ENCODE data around the gene ZNF862.
"Not testable (repeated sequence)": the region's sequence is repeated elsewhere in the genome, so short reads cannot be mapped to it uniquely, and the experiment has no call there.

ZNF862 gene

GRCh38 chr7:149885191-149886017 lies 47.2 kb downstream of the ZNF862 start:
- no peak for TF ChIP-seq CTCF (IDR thresholded peaks at IDR 0.05; ENCODE audit: borderline replicate concordance, insufficient read depth, low read depth, low read length)
- no peak overlapping the region for H3K4me3 ChIP-seq (ENCODE audit: low read depth, low read length)

- H3K4me3 ChIP-seq (ENCODE audit: low read depth, low read length): no peak overlapping the region
- TF ChIP-seq CTCF (IDR thresholded peaks at IDR 0.05; ENCODE audit: borderline replicate concordance, insufficient read depth, low read depth, low read length): no peak
Observed at GRCh38 chr7:149886018-149886415, 47.8 kb downstream of the ZNF862 start.

- TF ChIP-seq CTCF (IDR thresholded peaks at IDR 0.05; ENCODE audit: borderline replicate concordance, insufficient read depth, low read depth, low read length): no peak
- H3K4me3 ChIP-seq (ENCODE audit: low read depth, low read length): no peak overlapping the region
Observed at GRCh38 chr7:149887311-149887710, 49.1 kb downstream of the ZNF862 start.

- H3K4me3 ChIP-seq (ENCODE audit: low read depth, low read length): not testable (repeated sequence)
Observed at GRCh38 chr7:149890715-149891114, 52.5 kb downstream of the ZNF862 start.

GRCh38 chr7:149894957-149895356 lies 56.8 kb downstream of the ZNF862 start:
- not testable (repeated sequence) for H3K4me3 ChIP-seq (ENCODE audit: low read depth, low read length)

- not testable (repeated sequence) for H3K4me3 ChIP-seq (ENCODE audit: low read depth, low read length)
Observed at GRCh38 chr7:149907776-149908376, 69.7 kb downstream of the ZNF862 start.

GRCh38 chr7:149910219-149910618 lies 72.0 kb downstream of the ZNF862 start:
- not testable (repeated sequence) for H3K4me3 ChIP-seq (ENCODE audit: low read depth, low read length)

GRCh38 chr7:149912126-149912525 lies 74.0 kb downstream of the ZNF862 start:
- not testable (repeated sequence) for H3K4me3 ChIP-seq (ENCODE audit: low read depth, low read length)

Data from GM12875 (cell line).